ENCODE measurements around the gene CLDN24.

GRCh38 chr4:183342541-183343533 is 20.6 kb upstream of the CLDN24 start:
- TF ChIP-seq CTCF (IDR thresholded peaks at IDR 0.05) (no peak), ZFX (IDR thresholded peaks at IDR 0.05; ENCODE audit: borderline replicate concordance) (no peak)
